ENCODE results near the gene MAEA. TPM values are rescaled to one million over a fixed set of nuclear protein-coding genes. Genes with fewer than 3 reads are reported as not detected.

MAEA gene
- total RNA-seq, 1 donor from 2014 or later, result 38.2 TPM

- DNase-seq (ENCODE audit: low spot score), result no peak
- Histone ChIP-seq H3K36me3 (no peaks in the 10 kb centered on the region), H4K20me1 (ENCODE audit: low read depth) (peaks cover 54% of the 10 kb centered on the region), H3K9me3 (ENCODE audit: low read depth) (no peaks in the 10 kb centered on the region), H3F3A (ENCODE audit: low read depth) (no peaks in the 10 kb centered on the region), H3K9ac (no peak overlapping the region), H3K4me3 (no peak overlapping the region), H3K4me2 (no peak overlapping the region), H3K27ac (no peak overlapping the region), H3K79me2 (ENCODE audit: low read depth) (peaks cover 95% of the 10 kb centered on the region), H3K4me1 (no peaks in the 10 kb centered on the region), H3K27me3 (no peaks in the 10 kb centered on the region), H2AFZ (replicated peaks) (no peak overlapping the region)
- Mint-ChIP-seq H3K4me3 (no peak overlapping the region), H3K27me3 (ENCODE audit: insufficient read depth, low read depth) (peaks cover 5% of the 10 kb centered on the region), H3K4me1 (peaks cover 5% of the 10 kb centered on the region), H3K9me3 (no peaks in the 10 kb centered on the region), H3K27ac (no peak overlapping the region), H3K36me3 (peaks cover 29% of the 10 kb centered on the region)
- TF ChIP-seq EZH2 (IDR thresholded peaks at IDR 0.05) (no peak), EZH2phosphoT487 (IDR thresholded peaks at IDR 0.05) (no peak), CTCF (IDR thresholded peaks at IDR 0.05) (no peak)
These were observed 11.1 kb downstream of the MAEA start for GRCh38 chr4:1300466-1301455.

- H3K4me3 ChIP-seq, result no peak overlapping the region
- H3K79me2 ChIP-seq (ENCODE audit: low read depth), result peaks cover 99% of the 10 kb centered on the region
- no peak overlapping the region for H2AFZ ChIP-seq (replicated peaks)
- Mint-ChIP-seq H3K27ac (no peak overlapping the region), H3K9me3 (no peaks in the 10 kb centered on the region), H3K4me3 (no peak overlapping the region), H3K27me3 (ENCODE audit: insufficient read depth, low read depth) (peaks cover 2% of the 10 kb centered on the region), H3K4me1 (peaks cover 5% of the 10 kb centered on the region), H3K36me3 (peaks cover 26% of the 10 kb centered on the region)
- no peaks in the 10 kb centered on the region for H3F3A ChIP-seq (ENCODE audit: low read depth)
- no peak for DNase-seq (ENCODE audit: low spot score)
- no peak overlapping the region for H3K4me2 ChIP-seq
- H3K27ac ChIP-seq, result no peak overlapping the region
- no peaks in the 10 kb centered on the region for H3K9me3 ChIP-seq (ENCODE audit: low read depth)
- no peaks in the 10 kb centered on the region for H3K27me3 ChIP-seq
- H3K36me3 ChIP-seq, result no peaks in the 10 kb centered on the region
- H3K9ac ChIP-seq, result no peak overlapping the region
- no peaks in the 10 kb centered on the region for H3K4me1 ChIP-seq
- TF ChIP-seq CTCF (IDR thresholded peaks at IDR 0.05) (no peak), EZH2phosphoT487 (IDR thresholded peaks at IDR 0.05) (no peak), EZH2 (IDR thresholded peaks at IDR 0.05) (no peak)
- peaks cover 45% of the 10 kb centered on the region for H4K20me1 ChIP-seq (ENCODE audit: low read depth)
These were observed 12.5 kb downstream of the MAEA start for GRCh38 chr4:1302159-1302558.

GRCh38 chr4:1305261-1305711, 15.6 kb downstream of the MAEA start:
- H3K27me3 ChIP-seq, result no peaks in the 10 kb centered on the region
- H3K4me3 Mint-ChIP-seq, result no peak overlapping the region
- no peak for DNase-seq (ENCODE audit: low spot score)
- no peak for TF ChIP-seq EZH2 (IDR thresholded peaks at IDR 0.05)
- H2AFZ ChIP-seq (replicated peaks), result no peak overlapping the region
- no peak overlapping the region for H3K4me3 ChIP-seq
- H3K9me3 ChIP-seq (ENCODE audit: low read depth), result no peaks in the 10 kb centered on the region
- peaks cover 20% of the 10 kb centered on the region for H3F3A ChIP-seq (ENCODE audit: low read depth)
- H3K79me2 ChIP-seq (ENCODE audit: low read depth), result peaks cover 96% of the 10 kb centered on the region
- H3K4me1 ChIP-seq, result peaks cover 4% of the 10 kb centered on the region
- H3K27ac Mint-ChIP-seq, result no peak overlapping the region
- peaks cover 24% of the 10 kb centered on the region for H4K20me1 ChIP-seq (ENCODE audit: low read depth)
- H3K36me3 ChIP-seq, result no peaks in the 10 kb centered on the region
- peaks cover 7% of the 10 kb centered on the region for H3K27me3 Mint-ChIP-seq (ENCODE audit: insufficient read depth, low read depth)
- H3K27ac ChIP-seq, result no peak overlapping the region
- H3K4me2 ChIP-seq, result no peak overlapping the region
- H3K36me3 Mint-ChIP-seq, result peaks cover 19% of the 10 kb centered on the region
- no peak overlapping the region for H3K9ac ChIP-seq
- peaks cover 19% of the 10 kb centered on the region for H3K4me1 Mint-ChIP-seq
- no peaks in the 10 kb centered on the region for H3K9me3 Mint-ChIP-seq
